ENCODE data around the gene CIB4.

The CIB4 gene

GRCh38 chr2:26687328-26687727, 46.2 kb upstream of the CIB4 start:
- TF ChIP-seq ZNF70 (CRISPR knock-in tag; IDR thresholded peaks at IDR 0.05), result no peak
- TF ChIP-seq CSDC2 (CRISPR knock-in tag; IDR thresholded peaks at IDR 0.05), result no peak
- TF ChIP-seq OSR1 (CRISPR knock-in tag; IDR thresholded peaks at IDR 0.05), result no peak
- no peak for TF ChIP-seq RARB (CRISPR knock-in tag; IDR thresholded peaks at IDR 0.05)
- no peak for TF ChIP-seq ZNF8 (CRISPR knock-in tag; IDR thresholded peaks at IDR 0.05)
- TF ChIP-seq TOX (CRISPR knock-in tag; IDR thresholded peaks at IDR 0.05; ENCODE audit: borderline replicate concordance), result no peak
- no peak for TF ChIP-seq ZFP30 (CRISPR knock-in tag; IDR thresholded peaks at IDR 0.05)
- ATAC-seq, result no peak

- TF ChIP-seq TOX (CRISPR knock-in tag; IDR thresholded peaks at IDR 0.05; ENCODE audit: borderline replicate concordance), result no peak
- TF ChIP-seq GLIS3 (CRISPR knock-in tag; IDR thresholded peaks at IDR 0.05), result no peak
- no peak for TF ChIP-seq ZFP3 (CRISPR knock-in tag; IDR thresholded peaks at IDR 0.05)
- TF ChIP-seq CSDC2 (CRISPR knock-in tag; IDR thresholded peaks at IDR 0.05), result no peak
- TF ChIP-seq CSRNP3 (CRISPR knock-in tag; IDR thresholded peaks at IDR 0.05), result no peak
- TF ChIP-seq ZFP30 (CRISPR knock-in tag; IDR thresholded peaks at IDR 0.05), result no peak
- no peak for TF ChIP-seq OSR1 (CRISPR knock-in tag; IDR thresholded peaks at IDR 0.05)
- TF ChIP-seq ZNF70 (CRISPR knock-in tag; IDR thresholded peaks at IDR 0.05), result no peak
- no peak for ATAC-seq
Measured at GRCh38 chr2:26685989-26686839, 45.0 kb upstream of the CIB4 start.

GRCh38 chr2:26685341-26685740, 44.2 kb upstream of the CIB4 start:
- TF ChIP-seq TSHZ2 (CRISPR knock-in tag; IDR thresholded peaks at IDR 0.05), result peak; percentile 63; the same call in 1 of the 2 replicates
- peak; percentile 40; the same call in 1 of the 2 replicates for TF ChIP-seq TCF4 (CRISPR knock-in tag; IDR thresholded peaks at IDR 0.05; ENCODE audit: borderline replicate concordance)
- TF ChIP-seq ZNF8 (CRISPR knock-in tag; IDR thresholded peaks at IDR 0.05), result no peak
- ATAC-seq, result no peak; the same call in 2 of the 3 replicates

GRCh38 chr2:26683583-26683982, 42.4 kb upstream of the CIB4 start:
- TF ChIP-seq ZFP30 (CRISPR knock-in tag; IDR thresholded peaks at IDR 0.05) (no peak), BACH2 (CRISPR knock-in tag; IDR thresholded peaks at IDR 0.05; ENCODE audit: borderline replicate concordance) (no peak), PPARA (CRISPR knock-in tag; IDR thresholded peaks at IDR 0.05; ENCODE audit: borderline replicate concordance) (no peak), TSHZ2 (CRISPR knock-in tag; IDR thresholded peaks at IDR 0.05) (no peak), RARB (CRISPR knock-in tag; IDR thresholded peaks at IDR 0.05) (no peak), CSRNP3 (CRISPR knock-in tag; IDR thresholded peaks at IDR 0.05) (no peak), CSDC2 (CRISPR knock-in tag; IDR thresholded peaks at IDR 0.05) (no peak), TOX (CRISPR knock-in tag; IDR thresholded peaks at IDR 0.05; ENCODE audit: borderline replicate concordance) (no peak), PATZ1 (CRISPR knock-in tag; IDR thresholded peaks at IDR 0.05; ENCODE audit: borderline replicate concordance) (no peak), ZNF565 (CRISPR knock-in tag; conservative IDR thresholded peaks at IDR 0.05; ENCODE audit: low read depth) (no peak), ZNF70 (CRISPR knock-in tag; IDR thresholded peaks at IDR 0.05) (no peak)
- no peak for ATAC-seq

Data from SK-N-SH treated with all-trans-retinoic acid at 6 μM for 48 hours (cell line).